Measurements from ENCODE around the gene FBXO36. TPM values are rescaled to one million over a fixed set of nuclear protein-coding genes. Genes with fewer than 3 reads are reported as not detected.
A peak's percentile ranks its signal among the peaks of the same experiment; 100 is the strongest.

FBXO36 gene
- total and polyA plus RNA-seq, 2 of the 13 experiments (the other 11 are each of a cell fraction or from before 2014, with no cell fraction given): 2.8 TPM

DNA sequence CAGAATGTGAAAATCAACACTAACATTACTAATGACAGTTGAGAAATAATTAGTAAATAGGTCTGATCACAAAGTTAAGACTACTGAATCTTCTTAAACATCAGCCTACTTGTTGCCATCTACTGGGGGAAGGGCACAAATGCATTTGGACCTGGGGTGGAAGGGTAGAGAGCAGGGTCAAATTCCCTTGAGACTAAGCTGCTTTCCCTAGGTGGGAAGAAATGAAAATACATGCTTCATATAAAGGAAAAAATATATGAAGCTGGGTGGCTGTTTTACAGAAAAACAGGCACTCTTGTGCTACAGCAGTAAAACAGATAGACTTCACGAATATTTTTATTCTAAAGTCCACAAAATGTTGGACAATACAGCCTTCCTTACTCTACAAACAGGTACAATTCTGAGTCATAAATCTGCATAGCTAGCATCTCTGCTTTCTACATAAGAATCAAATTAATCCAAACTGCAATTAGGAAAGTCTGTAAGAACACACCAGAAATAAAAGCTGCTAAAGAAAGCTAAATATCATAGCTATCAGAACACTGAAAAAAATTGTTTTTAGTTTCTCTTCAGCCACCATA lies 11.4 kb upstream of the FBXO36 start (continued):
- TF ChIP-seq ZNF703 (CRISPR knock-in tag; IDR thresholded peaks at IDR 0.05; ENCODE audit: borderline replicate concordance) (no peak), EHMT2 (IDR thresholded peaks at IDR 0.05; ENCODE audit: borderline replicate concordance, low read depth, low read length) (no peak), HNF4A (CRISPR knock-in tag; IDR thresholded peaks at IDR 0.05) (peak; percentile 76), XBP1 (CRISPR knock-in tag; IDR thresholded peaks at IDR 0.05) (no peak), STAG1 (CRISPR knock-in tag; IDR thresholded peaks at IDR 0.05) (peak; percentile 44), TEAD3 (CRISPR knock-in tag; optimal IDR thresholded peaks at IDR 0.05; ENCODE audit: borderline replicate concordance) (peak; percentile 29)
- TF ChIP-seq, protein P1, sequence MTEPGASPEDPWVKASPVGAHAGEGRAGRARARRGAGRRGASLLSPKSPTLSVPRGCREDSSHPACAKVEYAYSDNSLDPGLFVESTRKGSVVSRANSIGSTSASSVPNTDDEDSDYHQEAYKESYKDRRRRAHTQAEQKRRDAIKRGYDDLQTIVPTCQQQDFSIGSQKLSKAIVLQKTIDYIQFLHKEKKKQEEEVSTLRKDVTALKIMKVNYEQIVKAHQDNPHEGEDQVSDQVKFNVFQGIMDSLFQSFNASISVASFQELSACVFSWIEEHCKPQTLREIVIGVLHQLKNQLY (CRISPR knock-in tag; IDR thresholded peaks at IDR 0.05): no peak
- TF ChIP-seq, protein P2, sequence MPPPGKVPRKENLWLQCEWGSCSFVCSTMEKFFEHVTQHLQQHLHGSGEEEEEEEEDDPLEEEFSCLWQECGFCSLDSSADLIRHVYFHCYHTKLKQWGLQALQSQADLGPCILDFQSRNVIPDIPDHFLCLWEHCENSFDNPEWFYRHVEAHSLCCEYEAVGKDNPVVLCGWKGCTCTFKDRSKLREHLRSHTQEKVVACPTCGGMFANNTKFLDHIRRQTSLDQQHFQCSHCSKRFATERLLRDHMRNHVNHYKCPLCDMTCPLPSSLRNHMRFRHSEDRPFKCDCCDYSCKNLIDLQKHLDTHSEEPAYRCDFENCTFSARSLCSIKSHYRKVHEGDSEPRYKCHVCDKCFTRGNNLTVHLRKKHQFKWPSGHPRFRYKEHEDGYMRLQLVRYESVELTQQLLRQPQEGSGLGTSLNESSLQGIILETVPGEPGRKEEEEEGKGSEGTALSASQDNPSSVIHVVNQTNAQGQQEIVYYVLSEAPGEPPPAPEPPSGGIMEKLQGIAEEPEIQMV (CRISPR knock-in tag; IDR thresholded peaks at IDR 0.05; ENCODE audit: low read depth): no peak

DNA sequence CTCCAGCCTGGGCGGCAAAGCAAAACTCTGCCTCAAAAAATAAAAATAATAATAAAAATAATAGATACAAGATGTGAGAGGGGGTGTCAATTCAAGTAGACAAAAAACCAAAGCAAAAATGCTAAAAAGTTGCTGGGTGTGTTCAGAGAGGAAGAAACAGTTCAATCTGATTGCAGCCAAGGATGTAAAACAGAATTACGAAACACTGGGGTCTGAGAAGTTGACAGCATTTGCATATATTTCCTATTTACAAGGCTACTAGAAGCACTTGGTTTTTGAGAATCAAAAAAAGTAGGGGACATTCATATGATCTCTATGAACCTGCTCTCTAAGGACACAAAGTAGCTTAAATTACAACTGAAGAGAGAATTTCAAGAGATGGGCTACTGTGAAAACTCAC lies 8.1 kb upstream of the FBXO36 start:
- no peak for TF ChIP-seq BHLHE40 (IDR thresholded peaks at IDR 0.05; ENCODE audit: low read length)
- TF ChIP-seq CEBPB (IDR thresholded peaks at IDR 0.05; ENCODE audit: borderline replicate concordance, low read depth, low read length): peak; percentile 13; the same call in 1 of the 2 replicates
- ChIA-PET CTCF (ENCODE audit: low intra/inter-chr PET ratio, low total read pairs) (no interaction called here), POLR2A (no interaction called here)
- ATAC-seq (no peak), FAIRE-seq (no peak), DNase-seq (ENCODE audit: low spot score) (no peak)
- peaks cover 73% of the 10 kb centered on the region for H3K4me1 ChIP-seq (ENCODE audit: insufficient read depth, low read length)
- in situ Hi-C loops (cut with HindIII; ENCODE audit: extremely low pct_ligation_motif_present, low pct_unique_long_range_greater_than_20kb) (no loop called here), intact Hi-C loops (cut with micrococcal nuclease; ENCODE audit: unreplicated experiment) (no loop called here)
- H3K79me2 ChIP-seq (ENCODE audit: insufficient read depth, low read length): peaks cover 99% of the 10 kb centered on the region
- no peak overlapping the region for H3K9ac ChIP-seq (ENCODE audit: insufficient read depth, low read depth, low read length)
- no peaks in the 10 kb centered on the region for H3K27me3 ChIP-seq (ENCODE audit: control insufficient read depth in 1 of 2, insufficient read depth in 2 of 2, low read length in 2 of 2)
- no peak overlapping the region for H3K27ac ChIP-seq (ENCODE audit: extremely low read length, insufficient read depth, low read length)
- 100% methylated on average over 2 of the region's 2 CpGs for WGBS (ENCODE audit: low lambda C conversion rate)
- H3K9me3 ChIP-seq (ENCODE audit: low read length): no peaks in the 10 kb centered on the region
- H3K36me3 ChIP-seq (replicated peaks in 1 of 2; ENCODE audit: control insufficient read depth in 1 of 2, insufficient read depth in 2 of 2, low read length in 2 of 2): peaks cover 5 to 17% of the 10 kb centered on the region in 2 experiments; a peak in 4 of 5 replicates
- peaks cover 72% of the 10 kb centered on the region for H4K20me1 ChIP-seq (ENCODE audit: insufficient read depth, low read length)
- no peak overlapping the region for H3K4me2 ChIP-seq (ENCODE audit: low read depth, low read length)
- H2AFZ ChIP-seq (ENCODE audit: low read length): no peak overlapping the region
- BruUV-seq (replicated peaks): no TSS peak
- H3K4me3 ChIP-seq (replicated peaks in 1 of 3; ENCODE audit: insufficient read depth in 1 of 3, low read depth in 2 of 3, low read length in 3 of 3): no peak overlapping the region

Data from HepG2 (cell line).